Calu3 (cell line): Measurements from ENCODE around the gene LRMDA. TPM values are rescaled to one million over a fixed set of nuclear protein-coding genes. Genes with fewer than 3 reads are reported as not detected.

Source experiments
- BruUV-seq: library from RNA; stranded (reverse); fragments of 400-500 nt; replicated peaks from 2 replicates; lab custom pipeline; 2021; lab: Mats Ljungman, UMichigan
- CTCF ChIA-PET: fragments of 300-600 bp; sonication (Branson Sonifier 250); formaldehyde crosslinking; loops from one replicate; lab custom pipeline; 2022; ENCODE audit warnings: antibody characterized with exemption; lab: Charles Lee
- DNase-seq: peaks from one replicate; pipeline ENCODE4 v3.0.0; 2022
- H3K27ac Mint-ChIP-seq: one replicate; pipeline ENCODE4 v1.8.0; 2022; ENCODE audit warnings: mixed read lengths; ENCODE audit not compliant: unreplicated experiment
- H3K27me3 Mint-ChIP-seq: one replicate; pipeline ENCODE4 v1.8.0; 2022; ENCODE audit warnings: mixed read lengths; ENCODE audit not compliant: unreplicated experiment
- H3K36me3 Mint-ChIP-seq: one replicate; pipeline ENCODE4 v1.8.0; 2022; ENCODE audit warnings: mild to moderate bottlenecking, moderate library complexity, mixed read lengths; ENCODE audit not compliant: insufficient read depth, unreplicated experiment
- H3K4me1 Mint-ChIP-seq: one replicate; pipeline ENCODE4 v1.8.0; 2022; ENCODE audit warnings: mild to moderate bottlenecking, low read depth, mixed read lengths; ENCODE audit not compliant: unreplicated experiment
- H3K4me3 Mint-ChIP-seq: one replicate; pipeline ENCODE4 v1.8.0; 2022; ENCODE audit warnings: mild to moderate bottlenecking, low read depth, moderate library complexity, mixed read lengths; ENCODE audit not compliant: unreplicated experiment
- H3K9me3 Mint-ChIP-seq: one replicate; pipeline ENCODE4 v1.8.0; 2022; ENCODE audit warnings: low read depth, mixed read lengths; ENCODE audit not compliant: unreplicated experiment
- intact Hi-C: fragments of 100-400 bp; cut with micrococcal nuclease; formaldehyde crosslinking; loops from one replicate; pipeline ENCODE4 v1.10.0; 2022; ENCODE audit not compliant: unreplicated experiment
- total RNA-seq: library from RNA; stranded (reverse); gene quantifications from 2 replicates; pipeline ENCODE4 v1.2.3, GENCODE V29; 2022
- TF ChIP-seq, protein P1 (sequence below): fragments of 200-600 bp; IDR thresholded peaks from one replicate; pipeline ENCODE4 v1.8.0; 2022; ENCODE audit warnings: antibody characterized with exemption; ENCODE audit not compliant: unreplicated experiment

LRMDA gene
- total RNA-seq, 1 experiment from 2014 or later: 7.6 TPM

DNA sequence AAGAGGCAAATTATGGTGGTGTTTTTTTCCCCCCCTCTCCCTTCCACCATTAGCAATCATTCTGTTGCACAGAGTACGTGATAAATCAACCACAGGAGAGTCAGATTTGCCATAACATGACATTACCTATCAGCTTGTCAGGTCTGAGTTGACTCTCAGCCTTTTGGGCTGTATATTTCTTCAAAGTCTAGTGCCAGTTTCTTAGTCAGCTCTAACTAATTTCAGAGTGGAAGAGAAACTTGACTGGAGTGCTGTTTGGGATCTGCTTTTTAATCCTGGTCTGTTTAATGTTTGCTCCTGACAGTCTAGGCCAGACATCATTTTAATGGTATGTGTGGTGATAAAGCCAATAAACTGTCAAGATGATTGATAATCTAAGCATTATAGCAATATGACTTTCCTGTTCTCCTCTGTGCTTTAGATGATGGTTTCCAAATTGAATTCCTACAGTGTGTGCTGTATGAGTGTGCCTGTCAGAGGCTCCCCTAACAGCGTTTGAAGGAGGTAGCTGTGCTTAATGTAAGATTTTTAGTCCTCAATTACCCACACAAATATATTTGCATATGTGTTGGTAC lies 76.9 kb downstream of the LRMDA start:
- H3K27ac Mint-ChIP-seq: no peak overlapping the region
- H3K36me3 Mint-ChIP-seq: no peaks in the 10 kb centered on the region
- H3K4me3 Mint-ChIP-seq: no peak overlapping the region
- no peaks in the 10 kb centered on the region for H3K4me1 Mint-ChIP-seq
- TF ChIP-seq, protein P1, sequence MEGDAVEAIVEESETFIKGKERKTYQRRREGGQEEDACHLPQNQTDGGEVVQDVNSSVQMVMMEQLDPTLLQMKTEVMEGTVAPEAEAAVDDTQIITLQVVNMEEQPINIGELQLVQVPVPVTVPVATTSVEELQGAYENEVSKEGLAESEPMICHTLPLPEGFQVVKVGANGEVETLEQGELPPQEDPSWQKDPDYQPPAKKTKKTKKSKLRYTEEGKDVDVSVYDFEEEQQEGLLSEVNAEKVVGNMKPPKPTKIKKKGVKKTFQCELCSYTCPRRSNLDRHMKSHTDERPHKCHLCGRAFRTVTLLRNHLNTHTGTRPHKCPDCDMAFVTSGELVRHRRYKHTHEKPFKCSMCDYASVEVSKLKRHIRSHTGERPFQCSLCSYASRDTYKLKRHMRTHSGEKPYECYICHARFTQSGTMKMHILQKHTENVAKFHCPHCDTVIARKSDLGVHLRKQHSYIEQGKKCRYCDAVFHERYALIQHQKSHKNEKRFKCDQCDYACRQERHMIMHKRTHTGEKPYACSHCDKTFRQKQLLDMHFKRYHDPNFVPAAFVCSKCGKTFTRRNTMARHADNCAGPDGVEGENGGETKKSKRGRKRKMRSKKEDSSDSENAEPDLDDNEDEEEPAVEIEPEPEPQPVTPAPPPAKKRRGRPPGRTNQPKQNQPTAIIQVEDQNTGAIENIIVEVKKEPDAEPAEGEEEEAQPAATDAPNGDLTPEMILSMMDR: no peak
- no TSS peak for BruUV-seq
- intact Hi-C loops: no loop called here
- no peaks in the 10 kb centered on the region for H3K9me3 Mint-ChIP-seq
- H3K27me3 Mint-ChIP-seq: peaks cover 47% of the 10 kb centered on the region
- DNase-seq: no peak
- CTCF ChIA-PET: no interaction called here

DNA sequence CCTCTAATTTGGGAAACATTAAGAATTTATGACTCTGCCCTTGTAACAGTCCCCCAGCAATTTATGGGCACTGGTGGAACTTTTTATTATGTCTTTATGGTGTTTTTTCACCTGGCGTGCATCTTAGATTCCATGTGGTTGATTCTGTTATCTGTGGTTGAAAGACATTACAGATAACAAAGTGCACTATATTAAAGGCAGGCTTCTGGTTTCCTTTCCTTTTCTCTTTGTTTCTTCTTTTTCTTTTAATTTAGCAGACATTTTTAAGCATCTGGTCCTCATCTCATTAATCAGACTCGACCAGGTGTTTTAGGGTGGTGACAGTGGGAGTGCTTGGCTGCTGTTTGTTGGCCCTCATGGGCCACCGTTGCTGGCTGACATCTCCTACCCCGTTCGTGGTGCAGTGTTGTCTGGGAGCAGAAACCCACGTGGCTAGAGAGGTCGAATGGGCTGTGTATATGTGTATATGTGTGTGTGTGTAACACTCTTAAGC lies 77.4 kb downstream of the LRMDA start:
- TF ChIP-seq, protein P1: no peak
- Mint-ChIP-seq H3K36me3 (no peaks in the 10 kb centered on the region), H3K4me1 (no peaks in the 10 kb centered on the region), H3K27ac (no peak overlapping the region), H3K9me3 (no peaks in the 10 kb centered on the region), H3K4me3 (no peak overlapping the region), H3K27me3 (peaks cover 52% of the 10 kb centered on the region)
- DNase-seq: no peak
- BruUV-seq: no TSS peak
- CTCF ChIA-PET: no interaction called here
- intact Hi-C loops: no loop called here

DNA sequence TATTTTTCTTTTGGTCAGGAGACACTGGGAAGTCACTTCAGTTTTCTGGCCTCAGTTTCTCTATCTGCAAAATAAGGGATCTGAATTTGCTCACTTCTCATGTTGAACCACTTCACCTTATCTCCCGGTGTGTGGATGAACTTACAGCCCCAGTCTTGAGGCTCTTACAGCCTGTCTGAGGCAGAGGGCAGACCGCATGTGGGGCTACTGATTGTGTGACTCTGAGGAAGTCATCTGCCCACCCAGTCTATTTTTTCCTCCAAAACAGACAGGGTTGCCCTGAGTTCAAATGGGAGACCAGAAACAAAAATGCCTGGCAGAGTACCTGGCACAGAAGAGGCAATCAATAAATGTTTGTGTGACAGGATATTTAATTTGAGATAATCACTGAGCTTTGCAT lies 78.3 kb downstream of the LRMDA start:
- Mint-ChIP-seq H3K9me3 (no peaks in the 10 kb centered on the region), H3K4me1 (no peaks in the 10 kb centered on the region), H3K27ac (no peak overlapping the region), H3K36me3 (no peaks in the 10 kb centered on the region), H3K27me3 (peaks cover 52% of the 10 kb centered on the region), H3K4me3 (no peak overlapping the region)
- TF ChIP-seq, protein P1: no peak
- no peak for DNase-seq
- BruUV-seq: no TSS peak
- CTCF ChIA-PET: interaction anchor here (1.0 kb wide), 1 partner anchor 13 kb away, joined by 3 read pairs; no protein-coding TSS in a partner anchor
- intact Hi-C loops: no loop called here

DNA sequence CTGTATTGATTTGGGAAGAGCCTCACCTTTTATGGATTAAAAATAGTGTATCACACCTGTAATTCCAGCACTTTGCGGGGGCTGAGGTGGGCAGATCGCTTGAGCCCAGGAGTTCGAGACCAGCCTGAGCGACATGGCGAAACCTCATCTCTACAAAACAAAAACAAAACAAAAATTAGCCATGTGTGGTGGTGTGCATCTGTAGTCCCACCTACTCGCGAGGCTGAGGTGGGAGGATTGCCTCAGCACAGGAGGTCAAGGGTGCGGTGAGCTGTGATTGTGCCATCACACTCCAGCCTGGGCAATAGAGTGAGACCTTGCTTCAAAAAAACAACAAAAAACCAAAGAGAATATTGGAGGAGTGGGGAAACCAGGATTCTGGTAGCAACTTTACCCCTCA lies 79.6 kb downstream of the LRMDA start:
- BruUV-seq: no TSS peak
- H3K27me3 Mint-ChIP-seq: peaks cover 42% of the 10 kb centered on the region
- CTCF ChIA-PET: no interaction called here
- H3K27ac Mint-ChIP-seq: no peak overlapping the region
- intact Hi-C loops: no loop called here
- no peaks in the 10 kb centered on the region for H3K4me1 Mint-ChIP-seq
- H3K36me3 Mint-ChIP-seq: no peaks in the 10 kb centered on the region
- no peak overlapping the region for H3K4me3 Mint-ChIP-seq
- DNase-seq: no peak
- peaks cover 2% of the 10 kb centered on the region for H3K9me3 Mint-ChIP-seq
- TF ChIP-seq, protein P1: no peak
